KMS-11 (cell line): Measurements from ENCODE around the gene SHROOM3.

Source experiments
- H2AFZ ChIP-seq: fragments of 200-600 bp; sonication (generic); 2 replicates; pipeline ENCODE4 v1.6.1; 2016; ENCODE audit warnings: antibody characterized with exemption, mixed run types, low read depth
- H3K27ac ChIP-seq: fragments of 200-600 bp; sonication (generic); 2 replicates; pipeline ENCODE4 v1.6.1; 2016; ENCODE audit warnings: mild to moderate bottlenecking, mixed run types
- H3K27me3 ChIP-seq: fragments of 200-600 bp; sonication (generic); 2 replicates; pipeline ENCODE4 v1.6.1; 2017; ENCODE audit warnings: mild to moderate bottlenecking, low read depth, mixed run types, moderate library complexity; ENCODE audit not compliant: insufficient read depth
- H3K36me3 ChIP-seq: fragments of 200-600 bp; sonication (generic); 2 replicates; pipeline ENCODE4 v1.6.1; 2017; ENCODE audit warnings: mild to moderate bottlenecking, mixed run types; ENCODE audit not compliant: insufficient read depth
- H3K4me1 ChIP-seq: fragments of 200-600 bp; sonication (generic); 2 replicates; pipeline ENCODE4 v1.6.1; 2016; ENCODE audit warnings: mild to moderate bottlenecking, low read depth, mixed run types; ENCODE audit not compliant: poor library complexity, severe bottlenecking
- H3K4me2 ChIP-seq: fragments of 200-600 bp; sonication (generic); 2 replicates; pipeline ENCODE4 v1.7.0; 2016; ENCODE audit warnings: mild to moderate bottlenecking, mixed run types
- H3K4me3 ChIP-seq: fragments of 200-600 bp; sonication (generic); IDR thresholded peaks from 2 replicates; pipeline ENCODE4 v1.6.1; 2017; ENCODE audit warnings: low read depth, low read length, mixed read lengths; ENCODE audit not compliant: insufficient read depth
- H3K79me2 ChIP-seq: fragments of 200-600 bp; sonication (generic); 2 replicates; pipeline ENCODE4 v1.6.1; 2016; ENCODE audit warnings: low read depth, mixed run types; ENCODE audit not compliant: insufficient read depth
- H3K9ac ChIP-seq: fragments of 200-600 bp; sonication (generic); 2 replicates; pipeline ENCODE4 v1.6.1; 2016; ENCODE audit warnings: mild to moderate bottlenecking, mixed run types
- H4K20me1 ChIP-seq: fragments of 200-600 bp; sonication (generic); 2 replicates; pipeline ENCODE4 v1.6.1; 2016; ENCODE audit warnings: mild to moderate bottlenecking, mixed run types; ENCODE audit not compliant: insufficient read depth
- TF ChIP-seq, protein P1 (sequence below): fragments of 200-600 bp; sonication (generic); conservative IDR thresholded peaks from 2 replicates; pipeline ENCODE4 v1.6.1; 2017; ENCODE audit warnings: low read depth, mild to moderate bottlenecking, antibody characterized with exemption, low read length, moderate library complexity, mixed read lengths

The SHROOM3 gene

DNA sequence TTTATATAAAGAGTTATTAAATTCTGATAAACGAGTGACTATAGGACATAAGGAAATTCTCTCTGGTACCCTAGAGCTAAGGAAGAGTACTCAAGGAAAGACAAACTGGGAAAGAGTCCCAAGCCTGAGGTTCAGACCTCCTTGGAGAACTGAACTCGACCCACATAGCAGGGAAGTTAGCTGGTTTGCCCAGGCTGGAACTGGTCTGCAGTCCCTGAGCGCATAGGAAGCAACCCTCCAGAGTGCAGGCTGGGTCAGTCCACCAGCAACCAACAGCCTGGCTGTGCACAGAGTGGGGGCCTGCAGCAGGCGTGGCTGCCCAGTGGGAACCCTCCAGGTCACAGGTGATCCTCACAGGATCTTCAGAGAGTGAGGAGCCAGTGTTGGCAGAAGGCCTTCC is 348.8 kb downstream of the SHROOM3 start:
- H3K4me2 ChIP-seq = no peak overlapping the region

DNA sequence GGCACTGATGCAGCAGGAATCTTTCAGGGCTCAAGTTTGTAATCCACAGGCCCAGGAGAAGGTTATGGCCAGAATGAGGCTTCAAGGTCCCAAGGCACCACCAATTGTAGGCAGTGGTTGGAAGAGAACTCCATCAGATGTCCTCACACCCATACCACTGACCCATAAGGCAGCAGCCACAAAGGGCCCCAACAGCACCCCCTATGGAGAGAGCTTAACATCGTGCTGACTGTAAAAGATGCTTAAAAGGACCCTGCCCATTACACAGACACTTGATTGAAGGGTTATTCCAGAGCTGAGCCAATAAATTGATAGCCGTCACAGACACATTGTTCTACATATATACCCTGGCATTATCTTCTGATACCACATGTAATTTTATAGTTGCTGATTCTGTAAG is 349.2 kb downstream of the SHROOM3 start:
- Histone ChIP-seq H3K4me2 (no peak overlapping the region), H3K27me3 (no peaks in the 10 kb centered on the region), H3K27ac (no peak overlapping the region), H2AFZ (no peak overlapping the region), H3K9ac (no peak overlapping the region), H3K4me3 (no peak overlapping the region), H4K20me1 (no peaks in the 10 kb centered on the region), H3K4me1 (peaks cover 20% of the 10 kb centered on the region), H3K79me2 (no peaks in the 10 kb centered on the region), H3K36me3 (no peaks in the 10 kb centered on the region)
- TF ChIP-seq, protein P1, sequence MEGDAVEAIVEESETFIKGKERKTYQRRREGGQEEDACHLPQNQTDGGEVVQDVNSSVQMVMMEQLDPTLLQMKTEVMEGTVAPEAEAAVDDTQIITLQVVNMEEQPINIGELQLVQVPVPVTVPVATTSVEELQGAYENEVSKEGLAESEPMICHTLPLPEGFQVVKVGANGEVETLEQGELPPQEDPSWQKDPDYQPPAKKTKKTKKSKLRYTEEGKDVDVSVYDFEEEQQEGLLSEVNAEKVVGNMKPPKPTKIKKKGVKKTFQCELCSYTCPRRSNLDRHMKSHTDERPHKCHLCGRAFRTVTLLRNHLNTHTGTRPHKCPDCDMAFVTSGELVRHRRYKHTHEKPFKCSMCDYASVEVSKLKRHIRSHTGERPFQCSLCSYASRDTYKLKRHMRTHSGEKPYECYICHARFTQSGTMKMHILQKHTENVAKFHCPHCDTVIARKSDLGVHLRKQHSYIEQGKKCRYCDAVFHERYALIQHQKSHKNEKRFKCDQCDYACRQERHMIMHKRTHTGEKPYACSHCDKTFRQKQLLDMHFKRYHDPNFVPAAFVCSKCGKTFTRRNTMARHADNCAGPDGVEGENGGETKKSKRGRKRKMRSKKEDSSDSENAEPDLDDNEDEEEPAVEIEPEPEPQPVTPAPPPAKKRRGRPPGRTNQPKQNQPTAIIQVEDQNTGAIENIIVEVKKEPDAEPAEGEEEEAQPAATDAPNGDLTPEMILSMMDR = 0 out of 2 replicates have a peak, but pooled peaks have one; percentile 31

More for the DNA sequence above, 348.8 kb downstream of the SHROOM3 start:
- H3K27me3 ChIP-seq = no peaks in the 10 kb centered on the region
- H2AFZ ChIP-seq = no peak overlapping the region
- no peak overlapping the region for H3K27ac ChIP-seq
- H3K4me1 ChIP-seq = peaks cover 20% of the 10 kb centered on the region
- H3K79me2 ChIP-seq = no peaks in the 10 kb centered on the region
- no peaks in the 10 kb centered on the region for H3K36me3 ChIP-seq
- H4K20me1 ChIP-seq = no peaks in the 10 kb centered on the region
- no peak overlapping the region for H3K4me3 ChIP-seq
- TF ChIP-seq, protein P1 = no peak
- H3K9ac ChIP-seq = no peak overlapping the region

DNA sequence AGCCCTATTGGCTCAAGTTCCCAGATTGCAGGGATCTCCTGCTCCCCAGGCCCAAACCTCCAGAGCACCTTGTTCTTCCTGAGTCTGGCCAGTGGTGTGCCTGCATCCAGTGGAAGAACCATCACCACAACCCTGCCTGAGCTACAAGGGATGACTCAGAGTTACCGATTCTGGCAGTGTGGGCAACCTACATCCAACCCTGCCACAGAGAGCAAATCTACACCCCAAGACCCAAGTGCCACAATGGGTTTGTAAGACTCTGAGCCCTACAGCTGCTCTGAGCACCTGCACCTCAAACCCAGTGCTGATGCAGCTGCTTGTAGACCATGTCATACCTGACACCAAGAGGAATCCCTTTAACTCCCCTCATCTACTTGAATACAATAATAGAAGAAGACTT is 352.9 kb downstream of the SHROOM3 start:
- Histone ChIP-seq H3K4me2 (no peak overlapping the region), H3K4me3 (no peak overlapping the region), H3K79me2 (no peaks in the 10 kb centered on the region), H3K36me3 (no peaks in the 10 kb centered on the region), H2AFZ (no peak overlapping the region), H3K4me1 (peaks cover 1% of the 10 kb centered on the region), H3K27me3 (no peaks in the 10 kb centered on the region), H4K20me1 (no peaks in the 10 kb centered on the region), H3K27ac (no peak overlapping the region), H3K9ac (no peak overlapping the region)
- TF ChIP-seq, protein P1 = no peak

GRCh38 chr4:76790377-76790776 is 355.3 kb downstream of the SHROOM3 start:
- Histone ChIP-seq H4K20me1 (no peaks in the 10 kb centered on the region), H3K27me3 (no peaks in the 10 kb centered on the region), H3K36me3 (no peaks in the 10 kb centered on the region), H2AFZ (no peak overlapping the region), H3K9ac (no peak overlapping the region), H3K27ac (no peak overlapping the region), H3K4me2 (no peak overlapping the region), H3K4me3 (no peak overlapping the region), H3K79me2 (no peaks in the 10 kb centered on the region), H3K4me1 (no peaks in the 10 kb centered on the region)
- TF ChIP-seq, protein P1 = no peak

GRCh38 chr4:76791479-76791878 is 356.4 kb downstream of the SHROOM3 start:
- Histone ChIP-seq H3K36me3 (no peaks in the 10 kb centered on the region), H3K4me1 (no peaks in the 10 kb centered on the region), H4K20me1 (no peaks in the 10 kb centered on the region), H3K79me2 (no peaks in the 10 kb centered on the region), H3K4me2 (no peak overlapping the region), H2AFZ (no peak overlapping the region), H3K27me3 (no peaks in the 10 kb centered on the region), H3K27ac (no peak overlapping the region), H3K4me3 (no peak overlapping the region), H3K9ac (no peak overlapping the region)
- TF ChIP-seq, protein P1 = no peak
